Hippocampal formation (tissue), 2 donors: ENCODE measurements around the gene OR56A3.

Experiments
- DNase-seq, 2 donors: peaks; one replicate each; lab custom pipeline; 2025; lab: John Stamatoyannopoulos, UW

Gene OR56A3

DNA sequence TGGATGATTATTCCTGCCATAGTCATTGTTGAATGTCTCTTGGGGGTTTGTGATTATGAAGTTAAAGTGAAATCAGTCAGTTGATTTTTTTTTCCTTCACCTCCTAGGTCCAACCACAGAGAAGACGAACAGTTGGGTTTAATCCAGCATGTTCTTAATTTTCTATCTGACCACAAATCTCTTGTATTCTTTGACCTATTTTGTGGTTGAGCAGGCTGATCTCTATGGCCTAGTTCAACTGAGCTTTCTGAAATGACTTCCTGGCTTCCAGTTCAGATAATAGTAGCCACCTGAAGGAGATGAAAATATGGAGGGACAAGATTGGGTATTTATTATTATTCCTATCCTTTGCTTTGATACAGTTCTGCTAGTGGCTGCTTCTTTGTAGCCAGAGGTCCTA lies 31.5 kb downstream of the OR56A3 start:
- no peak for DNase-seq

DNA sequence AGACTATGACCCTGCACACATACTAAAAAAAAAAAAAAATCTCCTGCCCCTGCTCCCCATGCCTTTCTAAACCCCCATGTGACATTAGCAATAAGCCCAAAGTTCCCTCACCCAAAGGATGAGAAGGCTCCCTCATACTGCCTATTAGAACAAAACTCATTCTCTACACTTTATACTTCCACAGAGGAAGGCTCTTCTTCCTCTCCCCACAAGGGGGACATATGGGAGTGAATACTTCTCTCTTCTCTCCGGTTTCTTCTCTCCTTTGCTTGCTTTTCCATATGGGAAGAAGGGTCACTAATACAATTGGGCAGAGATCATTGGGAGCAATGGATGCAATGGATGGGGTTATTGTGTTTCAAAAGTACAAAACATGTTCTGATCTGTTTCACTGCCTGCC lies 41.4 kb downstream of the OR56A3 start:
- DNase-seq, result no peak

DNA sequence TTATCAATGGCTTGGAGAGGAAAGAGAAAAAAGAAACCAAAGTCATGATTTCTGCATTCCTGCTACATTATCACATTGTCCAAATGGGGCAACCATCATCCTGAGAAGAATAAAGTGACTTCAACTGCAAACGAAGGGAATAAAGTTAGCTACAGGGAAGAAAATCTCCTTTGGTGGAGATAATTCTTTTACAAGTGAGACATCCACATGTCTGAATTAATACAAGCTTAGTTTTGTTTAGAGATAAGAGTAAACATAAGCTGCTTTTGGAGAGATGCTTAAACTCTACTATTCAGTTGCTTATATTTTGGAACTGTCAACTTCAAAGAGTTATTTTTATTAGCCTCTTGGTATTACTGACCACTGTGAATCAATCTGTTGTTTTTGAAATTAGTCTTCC lies 44.8 kb downstream of the OR56A3 start, which contains the start of gene OR52L1:
TSS of gene OR52L1 (minus strand) at position 101 of the 400 bp plus-strand sequence. CDS start at position 46, 55 bp downstream.
- no peak for DNase-seq

DNA sequence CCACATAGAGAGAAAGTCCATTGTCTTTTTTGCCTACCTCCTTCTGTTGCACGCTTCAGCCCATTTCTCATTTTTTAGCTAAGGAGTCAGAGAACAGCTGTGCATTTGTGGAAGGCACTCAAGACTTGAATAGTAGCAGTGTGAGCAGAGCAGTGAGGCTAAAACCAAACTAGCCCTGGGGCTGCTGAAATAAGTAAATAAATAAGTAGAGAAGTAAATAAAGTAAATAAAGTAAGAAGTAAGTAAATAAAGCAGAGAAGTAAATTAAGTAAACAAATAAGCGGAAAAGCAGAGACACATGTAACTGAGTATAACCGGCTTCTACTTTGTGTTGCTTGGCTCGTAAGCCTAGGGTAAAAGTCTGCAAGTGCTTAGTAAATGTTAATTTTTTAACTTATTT lies 47.2 kb downstream of the OR56A3 start:
- no peak for DNase-seq

DNA sequence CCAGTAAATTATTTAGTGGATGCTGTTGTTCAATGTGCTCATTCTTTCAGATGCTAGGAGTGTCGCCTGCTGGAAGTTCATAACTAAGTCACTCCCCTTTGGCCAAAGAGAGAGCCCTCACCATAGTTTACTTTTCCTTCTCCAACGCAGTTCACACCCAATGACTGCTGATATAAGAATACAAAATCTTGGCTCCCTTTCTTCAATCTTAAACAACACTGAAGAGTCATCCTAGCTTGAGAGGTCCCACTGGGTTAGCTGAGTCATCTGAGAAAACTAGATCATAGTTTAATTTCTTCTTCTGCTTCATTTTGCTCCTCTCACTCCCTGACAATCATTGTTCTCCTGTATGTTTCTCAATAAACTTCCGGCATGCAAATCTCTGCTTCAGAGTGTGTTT lies 50.1 kb downstream of the OR56A3 start:
- no peak for DNase-seq

DNA sequence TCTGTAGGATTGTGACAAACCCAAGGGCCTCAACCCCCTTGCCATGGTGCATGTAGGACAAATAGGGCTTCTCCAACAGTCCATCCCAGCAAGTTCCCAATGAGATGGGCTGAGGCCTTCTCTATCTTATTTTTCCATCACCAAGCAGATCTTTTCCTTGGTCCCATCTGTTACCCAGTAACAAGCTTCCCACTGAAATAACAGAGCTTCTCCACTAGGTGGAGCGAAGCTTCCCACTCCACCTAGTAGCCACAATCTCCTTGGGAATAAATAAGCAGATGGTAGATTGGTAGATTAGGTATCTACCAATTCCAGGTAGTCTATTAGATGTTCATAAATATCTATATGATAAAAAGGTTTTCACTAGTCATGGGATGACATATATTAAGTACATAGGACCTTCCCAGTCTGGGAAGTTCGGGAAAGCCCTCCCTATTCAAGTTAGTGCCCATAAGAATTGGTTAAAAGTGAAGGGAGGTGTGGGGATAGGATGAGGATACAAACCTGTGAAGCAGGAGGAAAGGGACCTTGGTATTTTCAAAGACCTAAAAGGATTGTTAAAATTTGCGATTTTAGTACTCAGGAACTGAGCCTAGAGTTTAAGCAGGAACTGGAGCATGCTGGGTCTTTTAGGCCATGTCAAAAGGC lies 50.7 kb downstream of the OR56A3 start:
- no peak for DNase-seq

DNA sequence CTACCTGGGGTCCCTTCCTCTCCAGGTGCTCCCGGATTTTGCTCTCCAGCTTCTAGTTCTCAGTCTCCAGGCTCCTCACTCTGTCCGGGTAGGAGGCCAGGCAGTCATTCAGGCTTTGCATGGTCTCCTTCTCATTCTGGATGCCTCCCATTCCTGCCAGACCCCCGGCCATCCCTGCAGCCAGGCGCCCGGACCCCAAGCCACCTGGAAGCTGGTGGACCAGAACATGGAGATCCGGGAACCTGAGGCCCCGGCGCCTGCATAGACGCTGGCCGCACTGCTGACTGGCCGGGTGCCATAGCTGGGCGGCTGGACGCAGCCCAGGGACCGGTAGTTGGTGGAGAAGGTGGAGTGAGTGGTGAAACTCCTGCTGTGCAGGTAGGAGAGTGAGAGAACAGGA lies 52.7 kb downstream of the OR56A3 start:
- DNase-seq, result no peak
